ENCODE measurements around the gene RBM22.

GRCh38 chr5:150700594-150701377 is at the start of gene RBM22:
- TF ChIP-seq CTCF (IDR thresholded peaks at IDR 0.05) (peak; percentile 51 to 73 (median 64)), POLR2A (IDR thresholded peaks at IDR 0.05) (peak in 3 of 4 donors; percentile 67 to 89 (median 68))
